Body of pancreas (tissue), 4 donors: Measurements from ENCODE around the gene AGA. TPM values are rescaled to one million over a fixed set of nuclear protein-coding genes. Genes with fewer than 3 reads are reported as not detected.

Source experiments
- ATAC-seq: fragments of 150-250 bp; one replicate; pipeline ENCODE4 v1.9.1; 2016
- DNase-seq, 4 donors: peaks; one replicate each; pipeline ENCODE4 v3.0.0-alpha.2; 2019
- H3K27ac ChIP-seq, 4 donors: fragments of 200-600 bp; sonication (generic); 1 replicate in 3 of 4; 2 replicates in 1 of 4; pipeline versions ENCODE4 v1.5.1 to v1.6.1; 2016 to 2019; ENCODE audit warnings: mild to moderate bottlenecking in 1 of 4, mixed read lengths in 1 of 4, moderate library complexity in 1 of 4
- H3K27me3 ChIP-seq, 2 donors: fragments of 200-600 bp; sonication (generic); one replicate each; pipeline ENCODE4 v1.6.0; 2016; ENCODE audit warnings: mild to moderate bottlenecking in 1 of 2
- H3K36me3 ChIP-seq, 2 donors: fragments of 200-600 bp; sonication (generic); replicated peaks in 1 of 2; 2 replicates each; pipeline ENCODE4 v1.5.1; 2016; ENCODE audit warnings: low read depth in 2 of 2; ENCODE audit not compliant: insufficient read depth in 1 of 2
- H3K4me1 ChIP-seq: fragments of 200-600 bp; sonication (generic); one replicate; pipeline ENCODE4 v1.6.0; 2016
- H3K4me3 ChIP-seq, 2 donors: fragments of 200-600 bp; sonication (generic); 1 replicate in 1 of 2; 2 replicates in 1 of 2; pipeline ENCODE4 v1.5.1; 2016 to 2019
- H3K9me3 ChIP-seq, 3 donors: fragments of 200-600 bp; sonication (generic); 1 replicate in 2 of 3; 2 replicates in 1 of 3; pipeline ENCODE4 v1.5.1; 2016
- CTCF ChIP-seq, 7 experiments: fragments of 450-650 bp in 4 of 7; fragments of 200-600 bp in 3 of 7; sonication (generic) in 3 of 7; IDR thresholded peaks; one replicate each; pipeline ENCODE4 v1.5.1; 2016 to 2019; ENCODE audit warnings: antibody characterized with exemption in 7 of 7
- POLR2A ChIP-seq, 3 donors: fragments of 450-650 bp; IDR thresholded peaks; one replicate each; pipeline ENCODE4 v1.6.1; 2016; ENCODE audit warnings: antibody characterized with exemption in 3 of 3, mild to moderate bottlenecking in 2 of 3
- WGBS, 2 donors: methylation state at CpG; one replicate each; pipeline ENCODE4 v1.1.5; 2017; 5-methylcytosine and 5-hydroxymethylcytosine counted together
- intact Hi-C: fragments of 100-400 bp; cut with DNase I; formaldehyde crosslinking; loops from one replicate; pipeline ENCODE4 v1.15.1; 2023
- total RNA-seq, 2 donors: library from RNA; depleted of rRNA; stranded (reverse); fragments of >200 nt; gene quantifications; one replicate each; pipeline ENCODE4 v1.1.0, GENCODE V29; 2016

Gene AGA
- total RNA-seq, 2 donors from 2014 or later, result 10.4 to 15.2 TPM

GRCh38 chr4:177391953-177392352, 50.3 kb downstream of the AGA start:
- intact Hi-C loops, result no loop called here
- no peaks in the 10 kb centered on the region for H3K4me1 ChIP-seq
- no peaks in the 10 kb centered on the region for H3K36me3 ChIP-seq
- no peak for ATAC-seq
- DNase-seq, result no peak
- no peak overlapping the region for H3K4me3 ChIP-seq
- WGBS, 2 donors, result 42 to 50% methylated on average over 6 of the region's 6 CpGs
- no peak overlapping the region for H3K27ac ChIP-seq
- TF ChIP-seq POLR2A (IDR thresholded peaks at IDR 0.05) (no peak), CTCF (IDR thresholded peaks at IDR 0.05) (no peak)
- no peaks in the 10 kb centered on the region for H3K27me3 ChIP-seq
- no peaks in the 10 kb centered on the region for H3K9me3 ChIP-seq

GRCh38 chr4:177391287-177391686, 51.0 kb downstream of the AGA start:
- no peak overlapping the region for H3K4me3 ChIP-seq
- TF ChIP-seq POLR2A (IDR thresholded peaks at IDR 0.05), result no peak
- TF ChIP-seq CTCF (IDR thresholded peaks at IDR 0.05), result no peak
- no peak overlapping the region for H3K27ac ChIP-seq
- H3K4me1 ChIP-seq, result no peaks in the 10 kb centered on the region
- H3K9me3 ChIP-seq, result no peaks in the 10 kb centered on the region
- WGBS, 2 donors, result 49 to 51% methylated on average over 3 of the region's 3 CpGs
- no peaks in the 10 kb centered on the region for H3K36me3 ChIP-seq
- DNase-seq (no peak), ATAC-seq (no peak)
- intact Hi-C loops, result no loop called here
- no peaks in the 10 kb centered on the region for H3K27me3 ChIP-seq

- Histone ChIP-seq H3K27ac (no peak overlapping the region), H3K4me3 (no peak overlapping the region), H3K36me3 (no peaks in the 10 kb centered on the region), H3K4me1 (no peaks in the 10 kb centered on the region), H3K27me3 (no peaks in the 10 kb centered on the region), H3K9me3 (no peaks in the 10 kb centered on the region)
- intact Hi-C loops, result no loop called here
- TF ChIP-seq CTCF (IDR thresholded peaks at IDR 0.05) (no peak), POLR2A (IDR thresholded peaks at IDR 0.05) (no peak)
- 55 to 66% methylated on average over 5 of the region's 5 CpGs for WGBS, 2 donors
- DNase-seq (no peak), ATAC-seq (no peak)
These were observed 55.9 kb downstream of the AGA start for GRCh38 chr4:177386278-177386815.

- Histone ChIP-seq H3K36me3 (no peaks in the 10 kb centered on the region), H3K27ac (no peak overlapping the region), H3K4me3 (no peak overlapping the region), H3K9me3 (no peaks in the 10 kb centered on the region), H3K4me1 (no peaks in the 10 kb centered on the region), H3K27me3 (no peaks in the 10 kb centered on the region)
- DNase-seq, result no peak
- TF ChIP-seq POLR2A (IDR thresholded peaks at IDR 0.05) (no peak), CTCF (IDR thresholded peaks at IDR 0.05) (no peak)
- WGBS, 2 donors, result 30 to 32% methylated on average over 2 of the region's 2 CpGs
- ATAC-seq, result no peak
- intact Hi-C loops, result no loop called here
These were observed 56.5 kb downstream of the AGA start for GRCh38 chr4:177385576-177386277.
